Measurements from ENCODE around the gene PDSS2. TPM values are rescaled to one million over a fixed set of nuclear protein-coding genes. Genes with fewer than 3 reads are reported as not detected.

PDSS2 gene
- total RNA-seq, 1 experiment from 2014 or later, result 16.1 TPM

DNA sequence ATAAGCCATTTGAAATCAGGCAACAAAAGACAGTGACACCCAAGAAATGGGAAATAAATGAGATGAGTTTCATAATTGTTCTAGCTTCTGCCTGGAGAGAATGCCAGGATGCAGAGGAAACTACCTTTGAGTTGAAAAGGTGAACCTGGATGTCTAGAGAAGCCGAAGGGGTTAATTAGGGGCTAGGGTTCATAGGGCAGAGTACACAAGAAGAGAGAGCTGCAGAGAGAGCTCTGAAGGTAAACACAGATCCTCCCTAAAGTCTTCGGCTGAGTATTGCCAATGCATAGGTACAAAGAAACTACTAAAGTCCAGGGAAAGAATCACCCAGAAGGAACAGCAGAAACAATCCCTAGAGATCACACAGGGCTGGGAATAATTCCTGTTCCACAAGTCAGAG lies 224.4 kb downstream of the PDSS2 start:
- no TSS peak for BruUV-seq (replicated peaks)
- intact Hi-C loops (cut with micrococcal nuclease; ENCODE audit: unreplicated experiment), result no loop called here

DNA sequence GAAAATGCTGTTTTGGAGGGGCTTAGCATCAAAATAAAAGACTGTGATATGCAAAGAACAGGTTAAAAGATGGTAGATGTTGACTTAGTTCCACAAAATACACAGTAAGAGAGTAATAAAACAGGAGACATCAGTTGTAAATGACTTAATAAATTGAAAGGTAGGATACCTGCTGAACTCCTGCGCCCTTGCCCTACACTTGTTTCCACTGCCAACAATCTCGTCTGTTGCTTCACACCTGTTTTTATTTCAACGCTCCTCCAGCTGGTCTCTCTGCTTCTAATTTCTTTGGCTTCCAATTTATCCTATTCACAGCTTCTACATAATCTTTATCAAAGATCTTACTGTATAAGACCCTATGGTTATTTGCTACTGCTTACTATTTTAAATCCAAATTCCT lies 228.1 kb downstream of the PDSS2 start:
- TF ChIP-seq, protein P1, sequence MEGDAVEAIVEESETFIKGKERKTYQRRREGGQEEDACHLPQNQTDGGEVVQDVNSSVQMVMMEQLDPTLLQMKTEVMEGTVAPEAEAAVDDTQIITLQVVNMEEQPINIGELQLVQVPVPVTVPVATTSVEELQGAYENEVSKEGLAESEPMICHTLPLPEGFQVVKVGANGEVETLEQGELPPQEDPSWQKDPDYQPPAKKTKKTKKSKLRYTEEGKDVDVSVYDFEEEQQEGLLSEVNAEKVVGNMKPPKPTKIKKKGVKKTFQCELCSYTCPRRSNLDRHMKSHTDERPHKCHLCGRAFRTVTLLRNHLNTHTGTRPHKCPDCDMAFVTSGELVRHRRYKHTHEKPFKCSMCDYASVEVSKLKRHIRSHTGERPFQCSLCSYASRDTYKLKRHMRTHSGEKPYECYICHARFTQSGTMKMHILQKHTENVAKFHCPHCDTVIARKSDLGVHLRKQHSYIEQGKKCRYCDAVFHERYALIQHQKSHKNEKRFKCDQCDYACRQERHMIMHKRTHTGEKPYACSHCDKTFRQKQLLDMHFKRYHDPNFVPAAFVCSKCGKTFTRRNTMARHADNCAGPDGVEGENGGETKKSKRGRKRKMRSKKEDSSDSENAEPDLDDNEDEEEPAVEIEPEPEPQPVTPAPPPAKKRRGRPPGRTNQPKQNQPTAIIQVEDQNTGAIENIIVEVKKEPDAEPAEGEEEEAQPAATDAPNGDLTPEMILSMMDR (conservative IDR thresholded peaks at IDR 0.05; ENCODE audit: low read depth, low read length), result no peak
- TF ChIP-seq EZH2 (IDR thresholded peaks at IDR 0.05; ENCODE audit: borderline replicate concordance, low read depth, low read length, poor library complexity, severe bottlenecking), result no peak
- BruUV-seq (replicated peaks), result no TSS peak
- intact Hi-C loops (cut with micrococcal nuclease; ENCODE audit: unreplicated experiment), result no loop called here
- H3K27me3 ChIP-seq (replicated peaks; ENCODE audit: insufficient read depth, low read depth, low read length, poor library complexity), result no peaks in the 10 kb centered on the region
- H3K4me1 ChIP-seq (ENCODE audit: insufficient read depth, low read length, poor library complexity, severe bottlenecking), result no peaks in the 10 kb centered on the region
- H3K36me3 ChIP-seq (ENCODE audit: insufficient read depth, low read length, poor library complexity, severe bottlenecking), result no peaks in the 10 kb centered on the region
- no peak overlapping the region for H3K4me3 ChIP-seq (ENCODE audit: low read depth, low read length, poor library complexity, severe bottlenecking)
- DNase-seq (ENCODE audit: low spot score), result no peak
- ChIA-PET POLR2A (ENCODE audit: low non-redundant PET) (no interaction called here), CTCF (no interaction called here)
- no peak overlapping the region for H3K27ac ChIP-seq (ENCODE audit: low read depth, low read length, poor library complexity, severe bottlenecking)
- no peaks in the 10 kb centered on the region for H3K9me3 ChIP-seq (ENCODE audit: low read depth, low read length, poor library complexity, severe bottlenecking)

More for the DNA sequence above, 224.4 kb downstream of the PDSS2 start:
- ChIA-PET POLR2A (ENCODE audit: low non-redundant PET) (no interaction called here), CTCF (no interaction called here)
- no peak for DNase-seq (ENCODE audit: low spot score)
- Histone ChIP-seq H3K9me3 (ENCODE audit: low read depth, low read length, poor library complexity, severe bottlenecking) (no peaks in the 10 kb centered on the region), H3K27me3 (replicated peaks; ENCODE audit: insufficient read depth, low read depth, low read length, poor library complexity) (no peaks in the 10 kb centered on the region), H3K4me3 (ENCODE audit: low read depth, low read length, poor library complexity, severe bottlenecking) (no peak overlapping the region), H3K4me1 (ENCODE audit: insufficient read depth, low read length, poor library complexity, severe bottlenecking) (no peaks in the 10 kb centered on the region), H3K27ac (ENCODE audit: low read depth, low read length, poor library complexity, severe bottlenecking) (no peak overlapping the region), H3K36me3 (ENCODE audit: insufficient read depth, low read length, poor library complexity, severe bottlenecking) (no peaks in the 10 kb centered on the region)
- TF ChIP-seq, protein P1 (conservative IDR thresholded peaks at IDR 0.05; ENCODE audit: low read depth, low read length), result no peak
- no peak for TF ChIP-seq EZH2 (IDR thresholded peaks at IDR 0.05; ENCODE audit: borderline replicate concordance, low read depth, low read length, poor library complexity, severe bottlenecking)

DNA sequence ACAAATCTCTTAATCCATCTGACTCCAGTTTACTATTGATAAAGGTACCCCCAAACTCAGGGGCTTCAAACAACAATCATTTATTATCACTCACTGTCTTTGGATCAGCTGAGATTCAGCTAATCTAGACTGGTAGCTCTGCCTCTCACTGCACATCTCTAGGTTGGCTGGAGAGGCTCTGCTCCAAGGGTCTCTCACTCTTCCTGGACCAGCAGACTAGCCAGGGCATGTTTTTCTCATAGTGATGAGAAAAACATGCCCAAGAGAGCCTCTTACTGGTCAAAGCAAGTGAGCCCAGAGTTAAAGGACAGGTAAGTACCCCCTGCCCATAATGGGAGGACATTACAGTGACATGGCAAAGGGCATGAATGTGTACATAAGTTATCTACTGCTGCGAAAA lies 228.9 kb downstream of the PDSS2 start:
- TF ChIP-seq EZH2 (IDR thresholded peaks at IDR 0.05; ENCODE audit: borderline replicate concordance, low read depth, low read length, poor library complexity, severe bottlenecking), result no peak
- TF ChIP-seq, protein P1 (conservative IDR thresholded peaks at IDR 0.05; ENCODE audit: low read depth, low read length), result no peak
- no peaks in the 10 kb centered on the region for H3K4me1 ChIP-seq (ENCODE audit: insufficient read depth, low read length, poor library complexity, severe bottlenecking)
- no peaks in the 10 kb centered on the region for H3K27me3 ChIP-seq (replicated peaks; ENCODE audit: insufficient read depth, low read depth, low read length, poor library complexity)
- ChIA-PET POLR2A (ENCODE audit: low non-redundant PET) (no interaction called here), CTCF (no interaction called here)
- no peak overlapping the region for H3K27ac ChIP-seq (ENCODE audit: low read depth, low read length, poor library complexity, severe bottlenecking)
- intact Hi-C loops (cut with micrococcal nuclease; ENCODE audit: unreplicated experiment), result no loop called here
- no peak overlapping the region for H3K4me3 ChIP-seq (ENCODE audit: low read depth, low read length, poor library complexity, severe bottlenecking)
- no TSS peak for BruUV-seq (replicated peaks)
- no peaks in the 10 kb centered on the region for H3K36me3 ChIP-seq (ENCODE audit: insufficient read depth, low read length, poor library complexity, severe bottlenecking)
- no peak for DNase-seq (ENCODE audit: low spot score)
- no peaks in the 10 kb centered on the region for H3K9me3 ChIP-seq (ENCODE audit: low read depth, low read length, poor library complexity, severe bottlenecking)
